Heart left ventricle (tissue), 13 donors: ENCODE measurements around the gene NLRC3.

ENCODE experiments used
- POLR2A ChIP-seq, 2 donors: fragments of 450-650 bp; IDR thresholded peaks; one replicate each; pipeline ENCODE4 v1.6.1; 2017; ENCODE audit warnings: antibody characterized with exemption in 2 of 2, mild to moderate bottlenecking in 2 of 2, moderate library complexity in 2 of 2
- TF ChIP-seq, protein P1 (sequence below), 12 donors: fragments of 200-600 bp; sonication (generic) in 4 of 12; IDR thresholded peaks; one replicate each; pipeline versions ENCODE4 v1.5.0 to v1.8.0; 2018 to 2022; ENCODE audit warnings: antibody characterized with exemption in 12 of 12, mild to moderate bottlenecking in 5 of 12
- donor health status: ischemic (EF 13 %, LVEDD 7.1; RV severe dilation, severe dysfunction).
- donor health status: DM: no; HTN: yes; CAD: no.
- donor health status: DM: no; HTN: no; CAD: no.
- donor health status: ischemic (EF 25% LVEDD 6.9; RV normal size, moderate dysfunction).
- donor health status: ischemic (EF 25% LVEDD 5.7; RV mildly dilated, moderate dysfunction).
- donor health status: ischemic (EF 35%, LVEDD 5.7; RV mildly dilated, moderate dysfunction).
- donor health status: nonischemic (EF 11% LVEDD 7.7; RV severe dilation, severe dysfunction).
- donor health status: DM: yes; HTN: yes; CAD: no.
- donor health status: PGD.
- donor health status: ischemic (EF 29% LVEDD 5.4; RV normal size, mild dysfunction).
- donor health status: nonischemic (EF 23%, LVEDD 6.1; RV moderate dilation, normal function).

DNA sequence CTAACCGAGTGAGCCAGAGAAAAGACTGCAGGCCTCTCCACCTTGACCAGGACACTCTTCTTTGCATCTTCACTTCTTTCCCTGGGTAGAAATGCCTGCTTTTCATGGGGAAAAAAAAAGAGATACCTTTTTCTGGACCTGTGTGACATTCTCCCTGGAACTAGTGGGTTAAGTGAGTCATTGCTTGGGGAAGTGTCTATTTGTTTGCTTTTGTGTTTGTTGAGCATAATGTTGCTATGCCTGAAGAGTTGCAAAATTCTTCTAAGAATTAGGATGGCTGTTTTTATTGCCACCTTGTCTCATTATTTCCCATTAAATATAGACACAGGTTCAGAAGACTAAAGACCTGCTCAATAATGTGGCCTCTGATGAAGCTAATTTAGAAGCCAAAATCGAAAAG lies 57.6 kb downstream of the NLRC3 start:
- TF ChIP-seq, protein P1, sequence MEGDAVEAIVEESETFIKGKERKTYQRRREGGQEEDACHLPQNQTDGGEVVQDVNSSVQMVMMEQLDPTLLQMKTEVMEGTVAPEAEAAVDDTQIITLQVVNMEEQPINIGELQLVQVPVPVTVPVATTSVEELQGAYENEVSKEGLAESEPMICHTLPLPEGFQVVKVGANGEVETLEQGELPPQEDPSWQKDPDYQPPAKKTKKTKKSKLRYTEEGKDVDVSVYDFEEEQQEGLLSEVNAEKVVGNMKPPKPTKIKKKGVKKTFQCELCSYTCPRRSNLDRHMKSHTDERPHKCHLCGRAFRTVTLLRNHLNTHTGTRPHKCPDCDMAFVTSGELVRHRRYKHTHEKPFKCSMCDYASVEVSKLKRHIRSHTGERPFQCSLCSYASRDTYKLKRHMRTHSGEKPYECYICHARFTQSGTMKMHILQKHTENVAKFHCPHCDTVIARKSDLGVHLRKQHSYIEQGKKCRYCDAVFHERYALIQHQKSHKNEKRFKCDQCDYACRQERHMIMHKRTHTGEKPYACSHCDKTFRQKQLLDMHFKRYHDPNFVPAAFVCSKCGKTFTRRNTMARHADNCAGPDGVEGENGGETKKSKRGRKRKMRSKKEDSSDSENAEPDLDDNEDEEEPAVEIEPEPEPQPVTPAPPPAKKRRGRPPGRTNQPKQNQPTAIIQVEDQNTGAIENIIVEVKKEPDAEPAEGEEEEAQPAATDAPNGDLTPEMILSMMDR (IDR thresholded peaks at IDR 0.05) = no peak
- TF ChIP-seq POLR2A (IDR thresholded peaks at IDR 0.05) = no peak
